Stimulated activated CD8-positive, alpha-beta memory T cell treated with anti-CD3 and anti-CD28 coated beads, Interleukin-2, amount 100 ng/mL, for 1 hour (primary cell): ENCODE results near the gene CHCHD6.

Experiments used
- DNase-seq, 2 donors: peaks; one replicate each; pipeline ENCODE4 v3.0.0-alpha.2; 2020; ENCODE audit warnings: low read depth in 2 of 2

Gene CHCHD6, protein sequence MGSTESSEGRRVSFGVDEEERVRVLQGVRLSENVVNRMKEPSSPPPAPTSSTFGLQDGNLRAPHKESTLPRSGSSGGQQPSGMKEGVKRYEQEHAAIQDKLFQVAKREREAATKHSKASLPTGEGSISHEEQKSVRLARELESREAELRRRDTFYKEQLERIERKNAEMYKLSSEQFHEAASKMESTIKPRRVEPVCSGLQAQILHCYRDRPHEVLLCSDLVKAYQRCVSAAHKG

DNA sequence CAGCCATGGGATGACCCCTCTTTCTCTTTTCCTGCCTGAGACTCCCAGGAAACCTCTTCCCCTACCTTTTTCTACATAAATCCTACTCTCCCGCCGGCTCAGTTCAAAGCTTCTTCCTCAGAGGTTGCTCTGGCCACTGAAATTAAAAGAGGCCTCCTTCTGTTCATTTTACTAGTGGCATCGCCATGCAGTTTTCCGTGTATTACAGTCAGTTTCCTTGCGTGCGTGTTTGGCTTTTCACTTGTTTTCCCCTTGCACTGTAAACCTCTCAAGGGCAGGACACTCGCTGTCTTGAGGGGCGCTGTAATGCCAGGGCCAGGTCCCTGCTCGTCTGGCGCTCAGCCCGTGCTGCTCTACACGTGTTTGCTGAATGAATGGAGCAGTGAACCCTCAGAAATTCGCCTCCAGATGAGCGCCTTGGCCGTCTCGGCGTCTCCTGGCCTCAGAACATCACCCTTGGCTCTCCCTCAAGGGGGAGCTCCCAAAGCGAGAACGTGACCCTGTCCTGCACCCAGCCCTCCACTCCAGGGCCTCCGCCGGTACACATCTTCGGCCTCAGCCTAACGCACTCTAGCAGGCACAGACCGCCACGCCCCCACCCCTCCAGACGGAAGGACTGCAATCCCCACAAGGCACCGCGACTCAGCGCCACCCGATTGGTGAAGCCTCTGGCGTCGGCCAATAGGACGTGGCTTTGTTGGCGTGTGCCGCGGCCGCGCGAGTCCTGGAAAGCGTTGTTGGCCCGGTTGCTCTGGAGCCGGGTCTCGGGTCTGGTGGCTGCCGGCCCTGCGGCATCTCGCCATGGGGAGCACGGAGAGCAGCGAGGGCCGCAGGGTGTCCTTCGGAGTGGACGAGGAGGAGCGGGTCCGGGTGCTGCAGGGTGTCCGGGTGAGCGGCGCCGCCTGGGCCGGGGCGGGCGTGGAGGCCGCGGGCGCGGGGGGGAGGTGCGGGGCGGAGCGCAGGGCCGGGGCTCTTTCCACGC, at the start of gene CHCHD6:
Gene CHCHD6 (plus strand): TSS at position 729 of the 982 bp plus-strand sequence. CDS start 73 bp downstream, at position 802.
- DNase-seq: peak; percentile 92 to 93

DNA sequence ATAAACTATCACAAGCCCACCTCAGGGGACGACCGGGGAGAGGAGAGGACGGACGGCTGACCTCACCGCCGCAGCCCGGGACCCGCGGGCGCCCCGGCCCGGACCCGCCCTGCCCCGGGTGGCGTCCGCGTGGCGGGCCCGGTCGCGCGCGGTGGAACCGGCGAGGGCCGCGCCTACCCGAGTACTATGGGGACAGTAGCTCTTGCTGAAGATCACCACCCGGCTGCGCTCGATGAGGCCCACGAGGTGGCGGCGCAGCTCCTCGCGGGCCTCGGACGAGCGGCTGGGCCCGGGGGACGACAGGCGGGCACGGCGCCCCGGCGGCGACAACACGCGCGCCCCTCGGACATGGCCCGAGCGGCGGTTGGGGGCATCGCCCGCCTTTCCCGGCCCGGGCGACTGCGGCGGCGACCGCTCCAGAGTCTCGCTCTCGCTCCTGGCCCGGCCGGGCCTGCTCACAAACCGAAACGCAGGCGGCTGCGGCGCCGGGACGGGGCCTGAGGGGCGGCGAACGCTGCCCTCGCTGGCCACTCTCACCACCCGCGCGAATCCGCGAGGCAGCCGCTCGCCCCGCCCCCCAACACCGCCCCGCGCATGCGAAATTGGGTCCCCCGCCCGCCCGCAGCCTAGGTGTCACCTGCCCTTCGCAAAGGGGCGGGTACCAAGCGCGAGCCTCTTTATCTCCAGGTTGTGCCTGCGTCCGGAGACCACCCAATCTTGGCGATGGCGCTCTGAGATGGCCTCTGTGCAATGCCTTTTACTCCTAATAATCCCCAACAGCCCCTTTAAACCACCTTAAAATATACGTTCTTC, 49.3 kb upstream of the CHCHD6 start, which contains the start of gene TXNRD3:
Gene TXNRD3 (minus strand): TSS at position 554 of the 813 bp plus-strand sequence.
- DNase-seq: peak; percentile 54 to 61

DNA sequence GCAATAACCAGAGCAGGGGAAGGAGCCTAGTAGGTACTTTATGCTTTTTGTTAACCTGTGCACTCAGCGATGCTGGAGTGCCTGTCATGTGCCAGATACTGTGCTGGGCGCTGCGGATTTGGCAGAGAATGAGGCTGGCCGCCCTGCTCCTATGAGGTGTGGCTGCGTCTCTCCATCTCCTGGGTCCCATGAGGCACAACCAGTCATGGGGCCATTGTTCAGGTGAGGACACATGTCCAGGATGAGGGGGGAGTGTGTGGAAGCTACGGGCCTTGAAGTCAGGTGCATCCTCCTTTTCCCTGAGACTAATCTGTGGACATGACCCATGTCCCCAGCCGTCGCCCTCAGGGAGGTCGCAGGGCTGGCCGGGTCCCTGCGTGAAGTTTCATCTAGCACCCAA, 48.2 kb upstream of the CHCHD6 start:
- no peak for DNase-seq

DNA sequence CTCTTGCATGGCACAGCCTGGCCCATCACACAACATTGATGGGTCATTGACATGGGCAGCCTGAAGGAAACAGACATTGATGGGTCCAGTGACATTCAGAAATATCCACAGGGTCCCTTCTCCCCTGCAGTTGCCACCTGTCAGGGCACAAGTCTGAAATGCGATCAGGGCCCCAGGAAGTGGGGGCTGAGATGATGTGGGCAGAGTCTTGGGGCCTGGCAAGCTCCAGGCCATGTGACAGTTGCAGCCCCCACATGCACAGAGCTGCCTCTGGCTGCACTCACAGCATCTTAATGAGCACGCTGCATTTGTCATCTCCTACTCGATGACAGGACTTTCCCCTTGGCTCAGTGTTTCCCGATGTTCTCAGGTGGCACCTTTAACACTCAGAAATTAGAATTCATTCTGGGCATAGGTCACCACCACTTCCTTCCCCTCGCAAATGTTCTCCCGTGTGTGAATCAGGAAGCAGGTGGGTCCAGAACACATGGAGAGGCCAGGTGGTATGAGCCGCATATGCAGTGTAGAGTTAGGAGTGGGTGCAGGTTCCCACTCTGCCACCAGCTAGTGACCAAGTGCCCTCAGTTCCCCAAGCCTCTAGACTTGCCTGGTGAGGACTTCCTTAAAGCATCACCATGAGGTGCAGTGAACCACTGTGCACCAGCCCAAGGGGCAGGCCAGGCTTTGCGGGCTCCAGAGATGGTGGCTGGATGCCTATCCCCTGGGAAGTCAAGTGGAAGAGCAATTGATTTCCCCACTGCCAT, 47.5 kb upstream of the CHCHD6 start:
- no peak for DNase-seq

DNA sequence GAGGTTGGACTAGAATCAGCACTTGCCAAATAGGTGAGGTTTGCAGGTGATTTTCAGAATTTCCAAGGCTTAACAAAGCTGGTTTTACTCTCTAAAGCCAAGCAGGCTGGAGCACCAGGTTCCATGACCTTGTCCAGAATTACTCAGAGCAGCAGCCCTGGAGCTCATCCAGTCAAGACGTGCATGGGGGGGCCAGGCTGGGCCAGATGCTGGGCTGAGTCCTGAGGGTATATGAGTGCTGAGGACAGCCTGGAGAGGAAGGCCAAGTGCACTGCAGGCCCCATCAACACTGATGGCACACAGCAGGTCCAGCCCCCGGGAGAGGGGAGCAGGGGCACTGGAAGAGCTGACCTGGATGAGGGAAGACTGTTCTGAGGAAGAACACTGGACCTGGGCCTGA, 46.1 kb upstream of the CHCHD6 start:
- DNase-seq: no peak

DNA sequence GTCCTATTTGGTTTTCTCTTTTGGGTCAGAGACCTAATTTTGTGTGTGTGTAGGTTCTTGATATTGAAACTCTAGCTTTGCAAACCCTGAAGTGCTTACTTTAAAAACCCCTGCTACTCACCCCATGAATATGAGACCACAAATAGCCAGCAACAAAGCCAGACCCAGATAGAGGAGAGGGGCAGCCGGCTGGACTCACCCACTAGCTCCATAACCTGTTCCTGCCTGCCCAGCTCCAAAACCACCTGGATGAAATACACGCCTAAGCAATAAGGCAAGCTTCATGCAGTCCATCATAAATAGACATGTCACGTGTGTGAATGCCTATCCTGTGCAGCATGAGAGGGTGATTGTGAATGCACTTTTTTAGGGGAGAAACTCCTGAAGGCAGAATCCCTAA, 45.5 kb upstream of the CHCHD6 start:
- DNase-seq: no peak

DNA sequence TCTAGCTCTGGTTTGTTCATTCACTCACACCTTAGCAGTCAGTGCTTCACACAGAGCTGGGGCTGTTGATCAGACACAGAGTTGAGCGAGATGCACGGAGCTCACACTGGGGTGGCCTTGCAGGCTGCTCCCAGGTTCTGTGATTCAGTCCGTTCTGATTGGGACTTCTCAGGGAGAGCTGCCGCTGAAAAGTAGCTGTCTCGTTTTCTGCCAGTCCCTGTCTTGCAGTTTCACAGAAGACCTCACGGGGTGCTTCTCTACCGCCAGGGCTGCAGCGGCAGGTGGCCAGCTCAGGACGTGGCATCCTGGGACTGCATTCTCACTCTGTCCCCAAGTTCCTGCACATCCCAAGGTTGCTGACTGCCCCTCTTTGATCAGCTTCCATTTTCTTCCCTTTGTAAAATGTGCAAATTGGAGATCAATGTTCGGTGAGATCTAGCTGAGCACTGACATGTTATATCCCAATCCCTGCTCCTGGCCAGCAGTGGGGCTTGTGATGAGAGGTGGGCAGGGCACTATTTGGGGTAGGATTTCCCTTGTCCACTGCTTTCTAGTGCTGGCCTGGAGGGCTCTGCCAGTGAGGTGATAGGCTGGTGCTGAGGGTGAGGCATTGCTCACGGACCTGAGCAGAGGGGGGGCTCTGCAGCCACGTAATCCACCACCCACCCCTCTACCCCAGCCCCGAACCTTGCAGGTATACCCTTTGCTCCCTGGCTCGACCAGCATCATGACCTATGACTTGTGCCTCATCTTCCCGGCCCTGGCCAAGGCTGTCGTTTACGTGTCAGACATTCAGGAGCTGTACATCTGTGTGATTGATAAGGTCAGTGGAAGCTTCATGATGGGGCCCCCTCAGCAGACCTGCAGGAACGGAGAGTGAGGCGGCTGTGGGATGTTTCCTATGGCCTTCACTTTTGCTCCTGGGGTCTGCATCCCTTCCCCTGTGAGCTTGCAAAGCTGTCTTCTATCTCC, 43.8 kb upstream of the CHCHD6 start:
- DNase-seq: no peak

DNA sequence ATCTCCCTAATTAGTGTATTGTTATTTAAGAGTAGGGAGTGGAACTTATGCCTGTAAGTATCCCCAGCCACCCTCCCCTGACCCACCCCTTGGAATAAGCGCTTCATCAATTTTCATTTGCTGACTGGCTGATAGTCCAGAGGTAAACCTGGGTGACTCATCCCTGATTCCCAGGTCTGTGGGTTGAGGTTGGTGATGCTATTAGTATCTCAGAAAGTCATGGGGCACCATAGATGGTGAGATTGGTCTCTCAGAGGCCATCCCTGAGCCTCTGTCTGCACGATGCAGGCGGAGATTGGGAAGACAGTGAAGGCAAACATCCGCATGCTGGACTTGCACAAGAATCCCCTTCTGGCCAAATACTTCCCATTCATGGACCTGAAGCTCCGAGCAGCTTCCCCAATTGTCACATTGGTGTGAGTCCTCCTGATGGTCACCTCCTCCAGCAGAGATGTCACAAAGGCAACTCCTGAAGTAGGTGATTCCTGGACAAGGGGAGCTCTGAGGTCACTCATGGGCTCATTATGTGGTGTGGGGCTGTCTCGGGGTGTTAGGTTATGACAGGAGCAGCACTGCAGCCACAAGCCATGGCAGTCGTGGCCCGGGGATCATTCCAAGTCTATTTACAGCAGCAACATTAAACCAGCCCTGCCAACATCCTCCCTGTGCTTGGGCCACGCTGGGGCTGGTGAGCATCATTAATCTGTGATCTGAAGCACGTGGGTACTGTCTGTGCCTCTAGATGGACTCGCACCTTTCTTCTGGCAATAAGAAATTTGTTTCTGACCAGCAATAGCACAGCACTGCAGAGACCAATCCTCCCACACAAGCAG, 42.3 kb upstream of the CHCHD6 start:
- DNase-seq: no peak

DNA sequence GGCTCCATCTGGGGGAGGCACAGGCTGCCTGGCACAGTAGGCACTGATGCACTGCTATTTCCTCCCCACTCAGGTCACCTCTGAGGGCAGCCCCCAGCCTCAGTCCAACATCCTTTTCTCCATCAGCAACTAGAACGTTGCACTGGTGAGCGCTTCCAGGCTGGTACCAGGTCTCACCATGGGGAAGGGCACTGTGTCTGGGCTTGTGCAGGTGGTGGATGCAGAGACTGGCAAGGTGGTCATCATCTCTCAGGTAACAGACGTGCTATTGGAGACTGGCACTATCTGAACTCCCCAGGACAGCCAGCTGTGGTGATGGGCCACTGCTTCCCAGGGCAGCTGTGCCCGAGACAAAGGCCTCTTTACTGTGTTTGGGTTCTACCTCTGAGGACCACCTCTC, 40.8 kb upstream of the CHCHD6 start:
- DNase-seq: no peak

DNA sequence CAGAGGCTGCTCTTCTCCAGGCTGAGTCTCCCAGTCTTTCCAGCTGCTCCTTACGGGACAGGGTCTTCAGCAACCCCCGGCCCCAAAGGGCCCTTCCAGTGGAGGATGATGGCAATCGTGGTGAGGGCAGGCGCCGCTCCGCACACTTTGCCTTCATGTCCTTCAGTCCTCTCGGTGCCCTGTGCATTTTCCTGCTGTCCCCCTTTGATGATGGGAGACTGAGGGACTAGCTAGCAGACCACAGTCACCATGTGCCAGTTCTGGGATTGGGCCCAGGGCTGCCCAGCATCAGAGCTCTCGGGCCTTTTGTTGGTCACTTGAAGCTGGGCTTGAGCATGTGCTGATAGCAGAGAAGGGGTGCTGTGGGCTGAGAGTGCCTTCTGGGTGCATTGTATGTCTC, 40.3 kb upstream of the CHCHD6 start:
- DNase-seq: no peak

DNA sequence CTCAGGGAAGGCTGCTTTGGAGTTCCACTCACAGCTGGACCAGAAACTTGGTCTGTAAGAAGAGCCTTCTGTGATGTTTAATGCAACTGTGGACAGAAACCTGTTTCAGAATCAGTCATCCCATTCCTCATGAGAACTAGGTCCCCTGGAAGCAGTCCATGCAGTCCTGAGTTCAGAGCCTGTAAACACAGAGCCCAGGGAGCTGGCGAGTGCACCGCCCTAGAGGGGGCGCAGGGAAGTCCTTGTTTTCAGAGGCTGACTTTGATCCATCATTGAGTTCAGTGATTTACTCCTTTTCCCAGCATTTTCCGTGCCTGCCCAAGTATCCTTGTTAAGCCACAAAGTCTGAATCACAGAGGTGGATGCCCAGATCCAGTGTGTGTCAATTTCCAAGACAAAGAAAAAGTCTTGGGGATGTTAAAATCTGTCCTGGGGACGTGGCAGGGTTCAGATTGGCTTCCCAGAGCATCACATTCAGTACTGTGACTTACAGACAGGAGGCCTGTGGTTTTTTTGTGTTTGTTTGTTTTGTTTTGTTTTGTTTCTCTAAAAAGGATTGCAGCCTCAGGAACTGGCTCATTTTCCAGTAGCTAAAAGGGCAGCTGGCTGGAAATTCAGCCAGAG, 39.3 kb upstream of the CHCHD6 start:
- no peak for DNase-seq

DNA sequence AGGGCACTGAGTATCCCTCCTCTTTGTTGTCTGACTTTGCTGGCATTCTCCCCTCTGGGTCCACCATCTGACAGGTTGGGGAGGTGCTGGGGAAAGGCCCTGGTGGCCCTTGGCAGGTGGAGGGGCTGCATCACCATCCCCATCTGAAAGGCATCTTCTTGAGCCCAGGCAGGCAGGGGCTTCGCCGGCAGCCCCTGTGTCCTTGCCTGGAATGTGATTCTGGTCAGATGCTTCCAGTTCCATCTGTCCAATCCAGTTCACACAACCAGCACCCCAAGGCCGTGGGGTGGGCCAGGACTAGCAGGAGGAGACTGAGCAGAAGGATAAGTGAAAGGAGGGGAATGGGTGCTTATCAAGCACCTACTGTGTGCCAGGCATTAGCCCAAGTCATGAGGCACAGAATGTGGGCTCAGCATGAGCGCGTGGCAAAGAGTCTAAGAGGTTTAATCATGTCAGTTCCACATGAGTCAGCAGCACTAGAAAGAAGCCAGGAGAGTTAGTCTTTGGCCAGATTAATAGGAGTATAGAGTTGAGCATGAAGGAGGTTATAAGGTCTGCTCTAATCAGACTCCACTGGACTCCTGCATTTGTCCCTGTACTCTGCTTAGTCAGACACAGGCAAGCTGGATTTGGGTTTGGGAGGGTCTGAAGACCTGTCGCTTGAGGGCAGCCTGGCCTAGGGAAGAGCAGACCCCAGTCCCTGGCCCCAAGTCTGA, 38.7 kb upstream of the CHCHD6 start:
- DNase-seq: no peak

DNA sequence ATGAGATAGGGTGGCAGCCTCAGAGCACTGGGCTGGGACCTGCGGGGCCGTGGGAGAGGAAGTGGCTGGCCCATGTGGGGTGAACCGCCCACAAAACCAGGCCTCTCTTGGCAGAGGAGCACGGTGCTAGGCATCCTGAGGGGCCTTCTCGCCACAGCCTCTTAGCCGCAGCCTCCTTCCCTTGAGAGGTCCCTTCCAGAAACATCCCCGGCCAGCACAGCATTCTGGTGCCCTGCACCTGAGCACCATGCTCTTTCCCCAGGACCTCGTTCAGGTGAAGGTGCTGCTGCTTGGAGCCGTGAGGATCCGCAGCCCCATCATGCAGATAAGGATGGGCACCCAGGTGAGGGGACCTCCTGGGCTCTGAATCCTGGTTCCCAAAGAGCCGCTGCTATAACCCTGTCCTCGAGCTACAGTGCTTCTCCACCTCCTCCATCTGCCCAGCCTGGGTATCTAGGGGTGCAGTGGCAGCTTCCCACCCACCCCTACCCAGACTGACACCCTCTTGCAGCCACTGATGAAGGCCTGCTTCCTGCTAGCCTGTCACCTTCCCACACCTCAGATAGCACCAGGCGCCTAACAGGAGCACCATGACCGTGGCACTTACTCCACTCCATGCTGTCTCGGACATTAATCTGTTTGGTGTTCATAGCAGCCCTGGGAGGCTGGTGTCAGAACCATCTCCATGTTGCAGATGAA, 37.9 kb upstream of the CHCHD6 start:
- no peak for DNase-seq

DNA sequence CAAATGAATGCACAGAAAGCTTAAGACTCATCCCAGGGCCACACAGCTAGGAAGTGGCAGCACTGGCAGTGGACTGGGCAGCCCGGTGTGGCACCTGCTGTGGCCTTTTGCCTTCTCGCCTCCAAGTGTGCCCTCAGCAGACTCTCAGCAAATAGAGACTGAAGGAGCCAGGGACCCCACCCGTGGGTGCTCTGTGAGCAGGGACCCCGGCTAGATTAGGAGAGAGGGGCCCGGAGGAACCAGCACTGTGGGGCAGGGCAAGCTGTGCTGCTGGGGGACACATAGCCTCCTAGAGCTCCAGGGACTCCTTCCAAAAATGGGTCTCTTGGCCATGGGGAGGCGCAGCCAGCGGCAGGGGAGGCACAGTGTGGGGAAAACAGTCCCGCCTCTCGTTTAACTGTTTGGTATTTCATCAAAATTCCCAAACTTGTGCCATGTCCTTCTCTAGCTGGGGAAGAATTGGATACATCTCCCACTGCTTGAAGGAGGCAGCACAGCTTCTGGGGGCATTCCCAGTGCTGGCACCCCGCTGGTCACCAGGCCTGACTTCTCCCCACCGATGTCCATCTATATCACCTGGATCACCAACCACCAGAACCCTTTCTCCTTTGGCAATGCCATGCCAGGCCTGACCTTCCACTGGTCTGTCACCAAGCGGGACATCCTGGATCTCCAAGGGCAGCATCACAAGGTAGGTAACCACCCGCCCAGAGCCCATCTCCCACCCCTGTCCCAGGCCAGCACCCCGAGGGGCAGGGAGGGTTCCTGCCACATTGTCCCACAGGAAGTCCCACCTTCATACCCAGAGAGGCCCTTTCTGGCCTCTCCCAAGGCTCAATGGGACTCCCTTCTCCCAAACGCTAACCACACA, 37.1 kb upstream of the CHCHD6 start:
- DNase-seq: no peak

DNA sequence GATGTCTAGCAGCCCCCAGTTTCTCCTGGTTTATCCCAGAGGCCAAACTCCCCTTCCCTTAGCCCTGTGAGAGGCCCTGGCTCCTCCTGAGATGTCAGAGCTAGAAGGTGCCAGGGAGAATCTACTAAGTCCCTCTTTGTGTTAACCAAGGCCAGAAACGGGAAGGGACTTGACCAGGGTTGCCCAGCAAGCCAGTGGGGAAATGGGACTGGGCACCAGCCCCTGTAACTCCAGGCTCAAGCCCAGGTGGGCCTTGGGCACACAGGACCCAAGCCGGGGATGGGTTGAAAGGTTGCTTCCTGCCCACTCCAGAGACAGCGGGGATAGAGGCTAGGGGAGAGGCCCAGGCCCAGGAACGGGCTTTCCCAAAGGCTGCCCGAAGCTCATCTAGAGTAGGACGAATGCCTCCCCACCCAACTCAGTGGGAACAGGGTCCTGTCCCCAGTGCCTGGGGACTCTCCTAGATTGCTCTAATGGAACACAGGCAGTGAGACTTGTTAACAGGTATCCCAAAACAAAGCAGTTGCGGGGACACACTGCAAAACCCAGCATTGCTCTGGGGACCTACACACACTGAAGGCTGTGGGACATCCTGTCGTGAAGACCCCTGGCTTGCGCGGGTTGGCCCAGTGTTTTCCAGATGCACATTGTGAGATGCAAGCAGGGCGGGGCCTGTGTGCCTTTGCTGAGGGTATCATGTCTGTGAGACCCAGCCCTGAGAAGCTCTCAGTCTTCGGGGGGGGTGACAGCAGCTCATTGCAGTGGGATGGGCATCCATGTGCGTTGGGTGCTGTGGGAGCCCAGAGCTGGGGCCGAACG, 36.2 kb upstream of the CHCHD6 start:
- DNase-seq: no peak
